GM21515 (cell line): Measurements from ENCODE around the gene CSMD2.
A peak's percentile ranks its signal among the peaks of the same experiment; 100 is the strongest.

ENCODE experiments used
- ATAC-seq: cut with Tn5 transposase; IDR thresholded peaks from one replicate; pipeline ENCODE4 v1.9.1; 2021; ENCODE audit not compliant: unreplicated experiment

CSMD2 gene

GRCh38 chr1:33906156-33906555 lies 258.9 kb downstream of the CSMD2 start:
- no peak for ATAC-seq

GRCh38 chr1:33905241-33905640 lies 259.8 kb downstream of the CSMD2 start:
- no peak for ATAC-seq

GRCh38 chr1:33903210-33903589 lies 261.8 kb downstream of the CSMD2 start:
- peak; percentile 48 for ATAC-seq

- peak; percentile 60 for ATAC-seq
These were observed 262.4 kb downstream of the CSMD2 start for GRCh38 chr1:33902486-33903209.

GRCh38 chr1:33899746-33900145 lies 265.3 kb downstream of the CSMD2 start:
- no peak for ATAC-seq

- ATAC-seq: no peak
These were observed 266.1 kb downstream of the CSMD2 start for GRCh38 chr1:33898881-33899280.

- ATAC-seq: no peak
These were observed 266.6 kb downstream of the CSMD2 start for GRCh38 chr1:33898406-33898805.

- ATAC-seq: no peak
These were observed 267.8 kb downstream of the CSMD2 start for GRCh38 chr1:33897092-33897725.

GRCh38 chr1:33895976-33896375 lies 269.1 kb downstream of the CSMD2 start:
- no peak for ATAC-seq

- no peak for ATAC-seq
These were observed 269.6 kb downstream of the CSMD2 start for GRCh38 chr1:33895396-33895795.

- ATAC-seq: no peak
These were observed 271.7 kb downstream of the CSMD2 start for GRCh38 chr1:33893147-33893830.

- ATAC-seq: no peak
These were observed 278.5 kb downstream of the CSMD2 start for GRCh38 chr1:33886496-33886895.

- ATAC-seq: no peak
These were observed 284.7 kb downstream of the CSMD2 start for GRCh38 chr1:33880305-33880704.

- no peak for ATAC-seq
These were observed 286.6 kb downstream of the CSMD2 start for GRCh38 chr1:33878392-33878791.

GRCh38 chr1:33876970-33877650 lies 287.9 kb downstream of the CSMD2 start:
- ATAC-seq: no peak

GRCh38 chr1:33875862-33876261 lies 289.2 kb downstream of the CSMD2 start:
- ATAC-seq: no peak

GRCh38 chr1:33874636-33875035 lies 290.4 kb downstream of the CSMD2 start:
- no peak for ATAC-seq

- no peak for ATAC-seq
These were observed 292.3 kb downstream of the CSMD2 start for GRCh38 chr1:33872683-33873082.

GRCh38 chr1:33872275-33872674 lies 292.8 kb downstream of the CSMD2 start:
- ATAC-seq: no peak

- no peak for ATAC-seq
These were observed 297.3 kb downstream of the CSMD2 start for GRCh38 chr1:33867684-33868083.

GRCh38 chr1:33866281-33866680 lies 298.7 kb downstream of the CSMD2 start:
- ATAC-seq: no peak
